Measurements from ENCODE around the gene EVL.

DNA sequence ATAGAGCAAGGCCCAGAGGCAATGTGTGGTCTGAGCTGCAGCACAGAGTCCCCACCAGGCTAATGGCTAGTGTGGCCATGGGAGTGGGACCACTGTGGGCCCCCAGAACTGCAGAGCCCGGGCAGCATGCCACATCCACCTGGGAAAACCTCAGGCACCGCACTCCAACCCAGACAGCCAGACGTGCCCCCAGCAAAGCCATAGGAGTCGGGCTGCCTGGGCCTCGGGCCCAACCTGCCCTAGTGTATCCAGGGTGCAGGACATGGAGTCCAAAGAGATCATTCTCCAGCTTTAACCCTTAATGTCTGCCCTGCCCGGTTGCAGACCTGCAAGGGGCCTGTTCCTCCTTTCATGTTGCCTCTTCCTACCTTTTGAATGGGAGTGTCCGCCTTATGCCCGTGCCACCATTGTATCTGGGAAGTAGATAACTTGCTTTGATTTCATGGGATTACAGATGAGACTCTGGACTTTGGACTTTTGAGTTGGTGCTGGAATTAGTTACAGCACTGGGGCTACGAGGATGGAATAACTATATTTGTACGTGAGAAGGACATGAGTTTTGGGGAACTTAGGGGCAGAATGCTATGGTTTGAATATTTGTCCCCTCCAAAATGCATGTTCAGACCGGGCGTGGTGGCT, 123.3 kb downstream of the EVL start:
- no peak for TF ChIP-seq SP1 (IDR thresholded peaks at IDR 0.05)
- TF ChIP-seq BHLHE40 (IDR thresholded peaks at IDR 0.05; ENCODE audit: borderline replicate concordance) = no peak
- no peak for TF ChIP-seq ELF4 (IDR thresholded peaks at IDR 0.05)
- no peak for TF ChIP-seq HDGF (IDR thresholded peaks at IDR 0.05; ENCODE audit: borderline replicate concordance)
- no peak for TF ChIP-seq ARNT (IDR thresholded peaks at IDR 0.05)
- no peak for TF ChIP-seq CTBP1 (IDR thresholded peaks at IDR 0.05; ENCODE audit: borderline replicate concordance)
- no peak for TF ChIP-seq NFRKB (IDR thresholded peaks at IDR 0.05)
- TF ChIP-seq TARDBP (IDR thresholded peaks at IDR 0.05) = no peak
- no peak for TF ChIP-seq ZNF384 (IDR thresholded peaks at IDR 0.05)
- TF ChIP-seq, protein P1, sequence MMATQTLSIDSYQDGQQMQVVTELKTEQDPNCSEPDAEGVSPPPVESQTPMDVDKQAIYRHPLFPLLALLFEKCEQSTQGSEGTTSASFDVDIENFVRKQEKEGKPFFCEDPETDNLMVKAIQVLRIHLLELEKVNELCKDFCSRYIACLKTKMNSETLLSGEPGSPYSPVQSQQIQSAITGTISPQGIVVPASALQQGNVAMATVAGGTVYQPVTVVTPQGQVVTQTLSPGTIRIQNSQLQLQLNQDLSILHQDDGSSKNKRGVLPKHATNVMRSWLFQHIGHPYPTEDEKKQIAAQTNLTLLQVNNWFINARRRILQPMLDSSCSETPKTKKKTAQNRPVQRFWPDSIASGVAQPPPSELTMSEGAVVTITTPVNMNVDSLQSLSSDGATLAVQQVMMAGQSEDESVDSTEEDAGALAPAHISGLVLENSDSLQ (IDR thresholded peaks at IDR 0.05) = no peak
- TF ChIP-seq FOXK2 (IDR thresholded peaks at IDR 0.05) = no peak
- no peak for TF ChIP-seq SUZ12 (IDR thresholded peaks at IDR 0.05)
- TF ChIP-seq FOXM1 (IDR thresholded peaks at IDR 0.05; ENCODE audit: borderline replicate concordance) = no peak
- TF ChIP-seq LEF1 (IDR thresholded peaks at IDR 0.05; ENCODE audit: borderline replicate concordance) = no peak
